ENCODE data around the gene DNAJB1. TPM values are rescaled to one million over a fixed set of nuclear protein-coding genes. Genes with fewer than 3 reads are reported as not detected.

DNAJB1 gene
- total and polyA plus RNA-seq, 2 experiments from 2014 or later = 41.8 to 82.8 TPM

DNA sequence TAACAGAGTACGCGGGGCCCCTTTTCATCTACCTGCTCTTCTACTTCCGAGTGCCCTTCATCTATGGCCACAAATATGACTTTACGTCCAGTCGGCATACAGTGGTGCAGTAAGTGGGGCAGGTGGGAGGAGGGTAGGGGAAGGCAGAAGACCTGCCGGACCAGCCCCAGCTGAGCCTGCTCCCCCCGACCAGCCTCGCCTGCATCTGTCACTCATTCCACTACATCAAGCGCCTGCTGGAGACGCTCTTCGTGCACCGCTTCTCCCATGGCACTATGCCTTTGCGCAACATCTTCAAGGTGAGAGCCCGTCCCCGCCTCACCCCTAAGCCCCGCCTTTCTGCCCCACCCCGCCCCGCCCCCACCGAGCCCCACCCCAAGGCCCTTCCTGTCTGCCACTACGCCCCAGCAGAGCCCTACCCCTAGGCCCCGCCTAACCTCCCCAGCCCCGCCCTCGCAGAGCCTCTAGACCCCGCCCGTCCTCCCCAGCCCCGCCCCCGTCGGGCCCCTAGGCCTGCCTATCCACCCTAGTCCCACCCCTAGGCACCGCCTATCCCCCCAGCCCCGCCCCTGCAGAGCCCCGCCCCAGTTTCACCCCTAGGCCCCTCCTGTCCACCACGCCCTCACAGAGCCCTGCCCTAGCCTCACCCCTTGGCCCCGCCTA is 45.9 kb upstream of the DNAJB1 start:
- Histone ChIP-seq H3K27me3 (no peaks in the 10 kb centered on the region), H3K4me3 (no peak overlapping the region), H3K36me3 (peaks cover 3% of the 10 kb centered on the region), H3K27ac (no peak overlapping the region), H3K9me3 (ENCODE audit: low read depth) (no peaks in the 10 kb centered on the region), H3K4me1 (ENCODE audit: low read depth) (peaks cover 28% of the 10 kb centered on the region)
- DNase-seq (ENCODE audit: low read depth in 1 of 2, low spot score in 1 of 2) = peak in 1 of 2 donors; percentile 21
- TF ChIP-seq, protein P1, sequence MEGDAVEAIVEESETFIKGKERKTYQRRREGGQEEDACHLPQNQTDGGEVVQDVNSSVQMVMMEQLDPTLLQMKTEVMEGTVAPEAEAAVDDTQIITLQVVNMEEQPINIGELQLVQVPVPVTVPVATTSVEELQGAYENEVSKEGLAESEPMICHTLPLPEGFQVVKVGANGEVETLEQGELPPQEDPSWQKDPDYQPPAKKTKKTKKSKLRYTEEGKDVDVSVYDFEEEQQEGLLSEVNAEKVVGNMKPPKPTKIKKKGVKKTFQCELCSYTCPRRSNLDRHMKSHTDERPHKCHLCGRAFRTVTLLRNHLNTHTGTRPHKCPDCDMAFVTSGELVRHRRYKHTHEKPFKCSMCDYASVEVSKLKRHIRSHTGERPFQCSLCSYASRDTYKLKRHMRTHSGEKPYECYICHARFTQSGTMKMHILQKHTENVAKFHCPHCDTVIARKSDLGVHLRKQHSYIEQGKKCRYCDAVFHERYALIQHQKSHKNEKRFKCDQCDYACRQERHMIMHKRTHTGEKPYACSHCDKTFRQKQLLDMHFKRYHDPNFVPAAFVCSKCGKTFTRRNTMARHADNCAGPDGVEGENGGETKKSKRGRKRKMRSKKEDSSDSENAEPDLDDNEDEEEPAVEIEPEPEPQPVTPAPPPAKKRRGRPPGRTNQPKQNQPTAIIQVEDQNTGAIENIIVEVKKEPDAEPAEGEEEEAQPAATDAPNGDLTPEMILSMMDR (IDR thresholded peaks at IDR 0.05; ENCODE audit: low read depth, low read length) = no peak

DNA sequence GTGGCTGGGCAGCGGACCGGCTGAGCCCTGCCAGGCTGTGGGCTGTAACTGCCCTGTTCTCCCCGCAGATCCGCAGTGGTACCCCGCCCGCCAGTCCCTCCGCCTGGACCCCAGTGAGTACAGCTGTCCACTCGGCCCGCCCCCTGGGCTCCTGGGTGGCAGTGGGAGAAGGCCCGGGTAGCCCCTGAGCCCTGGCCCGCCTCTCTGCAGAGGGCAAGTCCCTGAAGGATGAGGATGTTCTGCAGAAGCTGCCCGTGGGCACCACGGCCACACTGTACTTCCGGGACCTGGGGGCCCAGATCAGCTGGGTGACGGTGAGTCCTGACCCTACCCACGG is 45.4 kb upstream of the DNAJB1 start:
- no peak for DNase-seq (ENCODE audit: low read depth in 1 of 2, low spot score in 1 of 2)
- Histone ChIP-seq H3K4me3 (no peak overlapping the region), H3K27ac (no peak overlapping the region), H3K36me3 (peaks cover 3% of the 10 kb centered on the region), H3K27me3 (no peaks in the 10 kb centered on the region), H3K9me3 (ENCODE audit: low read depth) (no peaks in the 10 kb centered on the region), H3K4me1 (ENCODE audit: low read depth) (peaks cover 28% of the 10 kb centered on the region)
- TF ChIP-seq, protein P1 (IDR thresholded peaks at IDR 0.05; ENCODE audit: low read depth, low read length) = no peak

DNA sequence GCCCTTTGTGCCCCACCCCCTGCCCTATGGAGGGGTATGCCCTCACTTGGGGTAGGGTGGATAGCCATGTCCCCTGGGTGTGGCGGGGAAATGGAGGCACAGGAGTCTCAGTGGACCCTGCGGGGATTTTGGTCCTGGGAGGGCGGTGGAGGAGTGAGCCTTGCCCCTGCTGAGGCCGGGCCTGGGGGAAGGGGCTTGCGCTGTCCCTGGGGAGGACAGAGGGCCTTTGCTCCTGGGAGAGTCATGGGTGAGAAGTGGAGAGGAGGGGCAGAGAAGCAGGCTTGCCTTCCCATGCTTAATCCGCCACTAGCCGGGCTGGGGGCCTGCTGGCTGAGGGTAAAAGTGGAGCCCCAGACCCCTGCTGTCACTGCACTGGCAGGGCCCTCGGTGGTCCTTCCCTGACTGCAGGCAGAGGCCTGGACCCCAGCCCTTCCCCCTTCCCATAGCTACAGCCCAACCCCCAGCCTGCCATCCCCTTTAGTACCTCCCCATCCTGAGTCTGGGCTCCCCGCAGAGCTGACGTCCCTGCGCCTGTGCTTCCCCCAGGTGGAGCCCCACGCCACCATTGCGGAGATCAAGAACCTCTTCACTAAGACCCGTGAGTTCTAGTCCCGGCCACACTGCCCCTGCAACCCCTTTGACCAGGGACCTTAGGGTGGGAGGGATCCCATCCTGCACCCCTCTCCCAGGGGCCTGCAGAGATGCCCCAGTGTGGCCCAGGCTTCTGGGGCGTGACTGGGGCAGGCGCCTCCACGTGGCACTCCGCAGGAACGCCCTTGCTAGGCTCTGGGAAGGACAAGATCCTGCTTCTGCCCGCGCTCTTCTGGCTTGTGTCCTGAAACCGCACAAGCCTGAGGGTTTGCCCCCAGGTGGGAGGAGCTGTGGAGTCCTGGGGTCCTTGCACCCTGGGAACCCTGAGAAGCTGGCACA is 44.7 kb upstream of the DNAJB1 start:
- no peaks in the 10 kb centered on the region for H3K9me3 ChIP-seq (ENCODE audit: low read depth)
- no peak overlapping the region for H3K4me3 ChIP-seq
- no peak for DNase-seq (ENCODE audit: low read depth in 1 of 2, low spot score in 1 of 2)
- TF ChIP-seq, protein P1 (IDR thresholded peaks at IDR 0.05; ENCODE audit: low read depth, low read length) = no peak
- H3K27ac ChIP-seq = peak overlapping the region; percentile 92
- H3K4me1 ChIP-seq (ENCODE audit: low read depth) = peaks cover 28% of the 10 kb centered on the region
- peaks cover 3% of the 10 kb centered on the region for H3K36me3 ChIP-seq
- no peaks in the 10 kb centered on the region for H3K27me3 ChIP-seq

DNA sequence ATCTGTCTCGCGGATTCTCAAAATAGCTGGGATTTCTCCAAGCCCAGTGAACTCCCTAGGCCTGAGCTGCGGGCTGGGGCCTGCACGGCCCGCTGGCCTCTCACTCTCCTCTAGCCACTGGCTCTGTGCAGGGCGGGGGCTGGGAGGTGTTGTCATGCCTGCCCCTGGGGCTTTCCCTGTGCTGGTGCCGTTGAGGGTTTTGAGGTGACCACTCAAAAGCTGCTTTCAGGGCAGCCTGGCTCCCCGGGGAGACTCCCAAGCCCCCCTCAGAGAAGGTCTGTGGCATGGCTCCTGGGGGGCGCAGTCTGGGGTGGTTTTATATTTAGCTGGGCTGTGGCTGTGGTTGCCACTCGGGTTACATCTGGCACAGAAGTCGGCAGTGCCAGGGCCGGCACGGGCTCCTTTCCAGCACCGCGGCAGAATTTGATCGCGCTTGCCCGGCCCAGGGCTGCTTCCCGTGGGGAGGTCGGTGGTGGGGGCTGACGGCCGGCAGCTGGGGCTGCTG is 43.7 kb upstream of the DNAJB1 start:
- H3K36me3 ChIP-seq = peaks cover 3% of the 10 kb centered on the region
- DNase-seq (ENCODE audit: low read depth in 1 of 2, low spot score in 1 of 2) = peak; percentile 25 to 48
- no peaks in the 10 kb centered on the region for H3K9me3 ChIP-seq (ENCODE audit: low read depth)
- H3K4me3 ChIP-seq = no peak overlapping the region
- H3K27me3 ChIP-seq = no peaks in the 10 kb centered on the region
- H3K4me1 ChIP-seq (ENCODE audit: low read depth) = peaks cover 28% of the 10 kb centered on the region
- TF ChIP-seq, protein P1 (IDR thresholded peaks at IDR 0.05; ENCODE audit: low read depth, low read length) = no peak
- H3K27ac ChIP-seq = peak overlapping the region; percentile 92

DNA sequence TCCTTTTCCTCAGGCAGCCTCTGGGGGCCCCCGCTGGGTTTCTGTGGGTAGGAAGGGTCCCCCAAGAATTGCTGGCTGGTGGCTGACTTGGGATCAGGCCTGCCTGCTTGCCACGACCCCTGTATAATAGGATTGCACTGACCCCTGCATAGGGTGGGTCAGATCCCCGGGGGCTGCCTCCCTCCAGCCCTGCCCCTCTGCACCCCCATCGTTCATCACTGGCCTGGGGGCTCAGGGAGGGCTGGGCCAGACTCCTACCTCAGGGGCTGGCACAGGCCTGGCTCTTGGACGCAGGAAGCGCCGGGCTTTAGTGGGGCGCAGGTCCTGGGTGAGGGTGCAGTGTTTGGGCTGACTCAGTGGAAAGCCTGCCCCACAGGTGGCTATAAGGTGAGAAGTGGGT is 43.1 kb upstream of the DNAJB1 start:
- H3K27ac ChIP-seq = peak overlapping the region; percentile 92
- H3K4me3 ChIP-seq = no peak overlapping the region
- TF ChIP-seq, protein P1 (IDR thresholded peaks at IDR 0.05; ENCODE audit: low read depth, low read length) = no peak

More for the DNA sequence above, 43.1 kb upstream of the DNAJB1 start:
- Histone ChIP-seq H3K27me3 (no peaks in the 10 kb centered on the region), H3K9me3 (ENCODE audit: low read depth) (no peaks in the 10 kb centered on the region), H3K4me1 (ENCODE audit: low read depth) (peaks cover 28% of the 10 kb centered on the region), H3K36me3 (peaks cover 3% of the 10 kb centered on the region)
- no peak for DNase-seq (ENCODE audit: low read depth in 1 of 2, low spot score in 1 of 2)
